HEK293T (cell line): ENCODE measurements around the gene MLLT10.

Experiments used
- BHLHE40 ChIP-seq: fragments of 450-650 bp; IDR thresholded peaks from 2 replicates; pipeline ENCODE4 v1.6.1; 2016; ENCODE audit warnings: mild to moderate bottlenecking, moderate library complexity, borderline replicate concordance
- ELF4 ChIP-seq: fragments of 450-650 bp; IDR thresholded peaks from 2 replicates; pipeline ENCODE4 v1.6.1; 2017; ENCODE audit warnings: antibody characterized with exemption
- FOXA1 ChIP-seq: fragments of 450-650 bp; IDR thresholded peaks from 2 replicates; pipeline ENCODE4 v1.6.1; 2016; ENCODE audit warnings: mild to moderate bottlenecking
- FOXK2 ChIP-seq: fragments of 450-650 bp; IDR thresholded peaks from 2 replicates; pipeline ENCODE4 v1.6.1; 2016; ENCODE audit warnings: mild to moderate bottlenecking
- FOXM1 ChIP-seq: fragments of 450-650 bp; IDR thresholded peaks from 2 replicates; pipeline ENCODE4 v1.6.1; 2017; ENCODE audit warnings: mild to moderate bottlenecking, borderline replicate concordance
- HDGF ChIP-seq: fragments of 450-650 bp; IDR thresholded peaks from 2 replicates; pipeline ENCODE4 v1.6.1; 2017; ENCODE audit warnings: antibody characterized with exemption, borderline replicate concordance
- L3MBTL2 ChIP-seq: fragments of 450-650 bp; conservative IDR thresholded peaks from 2 replicates; pipeline ENCODE4 v1.6.1; 2016; ENCODE audit warnings: mild to moderate bottlenecking
- LEF1 ChIP-seq: fragments of 450-650 bp; IDR thresholded peaks from 2 replicates; pipeline ENCODE4 v1.6.1; 2017; ENCODE audit warnings: mild to moderate bottlenecking, borderline replicate concordance
- NFRKB ChIP-seq: fragments of 450-650 bp; IDR thresholded peaks from 2 replicates; pipeline ENCODE4 v1.6.1; 2016; ENCODE audit warnings: mild to moderate bottlenecking, moderate library complexity
- SP1 ChIP-seq: fragments of 450-650 bp; IDR thresholded peaks from 2 replicates; pipeline ENCODE4 v1.6.1; 2017
- SUZ12 ChIP-seq: fragments of 450-650 bp; IDR thresholded peaks from 2 replicates; pipeline ENCODE4 v1.6.1; 2016; ENCODE audit warnings: mild to moderate bottlenecking
- TARDBP ChIP-seq: fragments of 450-650 bp; IDR thresholded peaks from 2 replicates; pipeline ENCODE4 v1.6.1; 2016
- ZNF384 ChIP-seq: fragments of 450-650 bp; IDR thresholded peaks from 2 replicates; pipeline ENCODE4 v1.6.1; 2016
- TF ChIP-seq, protein P1 (sequence below): fragments of 450-650 bp; IDR thresholded peaks from 2 replicates; pipeline ENCODE4 v1.6.1; 2016

DNA sequence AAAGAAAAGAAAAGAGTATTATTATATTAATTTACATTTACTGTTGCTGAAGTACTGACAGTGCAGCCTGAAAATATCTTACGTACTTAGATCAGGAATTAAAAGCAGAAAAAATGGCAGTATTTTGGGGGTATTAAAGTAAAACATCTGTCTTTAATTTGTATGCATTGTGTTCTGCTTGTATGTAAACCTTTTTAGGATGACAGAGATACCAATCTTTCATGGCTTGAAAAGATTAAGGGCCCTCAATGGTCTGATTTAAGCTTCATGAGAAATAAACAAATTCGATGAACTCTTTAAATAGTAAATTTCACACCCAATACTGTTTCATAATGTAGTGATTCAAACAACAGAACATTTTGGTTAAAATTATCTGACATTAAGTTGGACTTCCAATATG, 116.3 kb downstream of the MLLT10 start:
- no peak for TF ChIP-seq LEF1
- no peak for TF ChIP-seq FOXM1
- no peak for TF ChIP-seq HDGF
- no peak for TF ChIP-seq FOXA1
- no peak for TF ChIP-seq TARDBP
- no peak for TF ChIP-seq SP1
- TF ChIP-seq SUZ12, result no peak
- no peak for TF ChIP-seq NFRKB
- TF ChIP-seq, protein P1, sequence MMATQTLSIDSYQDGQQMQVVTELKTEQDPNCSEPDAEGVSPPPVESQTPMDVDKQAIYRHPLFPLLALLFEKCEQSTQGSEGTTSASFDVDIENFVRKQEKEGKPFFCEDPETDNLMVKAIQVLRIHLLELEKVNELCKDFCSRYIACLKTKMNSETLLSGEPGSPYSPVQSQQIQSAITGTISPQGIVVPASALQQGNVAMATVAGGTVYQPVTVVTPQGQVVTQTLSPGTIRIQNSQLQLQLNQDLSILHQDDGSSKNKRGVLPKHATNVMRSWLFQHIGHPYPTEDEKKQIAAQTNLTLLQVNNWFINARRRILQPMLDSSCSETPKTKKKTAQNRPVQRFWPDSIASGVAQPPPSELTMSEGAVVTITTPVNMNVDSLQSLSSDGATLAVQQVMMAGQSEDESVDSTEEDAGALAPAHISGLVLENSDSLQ, result no peak
- TF ChIP-seq BHLHE40, result no peak
- no peak for TF ChIP-seq FOXK2
- no peak for TF ChIP-seq L3MBTL2
- no peak for TF ChIP-seq ELF4
- no peak for TF ChIP-seq ZNF384
